Spleen (tissue), 11 donors: ENCODE data around the gene SCN9A. TPM values are rescaled to one million over a fixed set of nuclear protein-coding genes. Genes with fewer than 3 reads are reported as not detected.

Experiments
- DNase-seq: peaks from one replicate; pipeline ENCODE4 v3.0.0-alpha.2; 2020
- H3K27ac ChIP-seq, 8 donors: fragments of 200-600 bp; sonication (generic) in 7 of 8; 1 replicate in 4 of 8; 2 replicates in 4 of 8; pipeline versions ENCODE4 v1.5.0 to v1.8.0; 2016 to 2021; ENCODE audit warnings: inconsistent platforms in 4 of 8, mild to moderate bottlenecking in 4 of 8, moderate library complexity in 1 of 8
- H3K27me3 ChIP-seq, 7 donors: fragments of 200-600 bp; sonication (generic) in 6 of 7; replicated peaks in 1 of 7; 1 replicate in 4 of 7; 2 replicates in 3 of 7; pipeline versions ENCODE4 v1.5.0 to v1.8.0; 2016 to 2021; ENCODE audit warnings: inconsistent platforms in 3 of 7, mild to moderate bottlenecking in 1 of 7
- H3K36me3 ChIP-seq, 6 donors: fragments of 200-600 bp; sonication (generic) in 5 of 6; 1 replicate in 4 of 6; 2 replicates in 2 of 6; pipeline versions ENCODE4 v1.5.0 to v1.8.0; 2016 to 2021; ENCODE audit warnings: inconsistent platforms in 2 of 6
- H3K4me1 ChIP-seq, 6 donors: fragments of 200-600 bp; sonication (generic) in 5 of 6; 1 replicate in 3 of 6; 2 replicates in 3 of 6; pipeline versions ENCODE4 v1.5.0 to v1.8.0; 2016 to 2021; ENCODE audit warnings: inconsistent platforms in 3 of 6
- H3K4me3 ChIP-seq, 8 donors: fragments of 200-600 bp; sonication (generic) in 7 of 8; 1 replicate in 4 of 8; 2 replicates in 4 of 8; pipeline versions ENCODE4 v1.5.0 to v1.8.0; 2016 to 2021; ENCODE audit warnings: inconsistent platforms in 4 of 8, mild to moderate bottlenecking in 4 of 8, moderate library complexity in 2 of 8
- H3K9me3 ChIP-seq, 8 donors: fragments of 200-600 bp; sonication (generic) in 7 of 8; 1 replicate in 4 of 8; 2 replicates in 4 of 8; pipeline versions ENCODE4 v1.5.0 to v1.8.0; 2016 to 2021; ENCODE audit warnings: inconsistent platforms in 4 of 8
- POLR2A ChIP-seq, 3 donors: fragments of 450-650 bp; IDR thresholded peaks; one replicate each; pipeline ENCODE4 v1.5.1; 2017; ENCODE audit warnings: antibody characterized with exemption in 3 of 3, mild to moderate bottlenecking in 1 of 3
- POLR2AphosphoS5 ChIP-seq, 3 donors: sonication (generic); formaldehyde crosslinking; IDR thresholded peaks; one replicate each; pipeline ENCODE4 v1.5.1; 2017; ENCODE audit warnings: antibody characterized with exemption in 3 of 3
- WGBS, 5 donors: extraction: QIAGEN DNeasy Blood & Tissue Kit in 3 of 5; methylation state at CpG; one replicate each; pipeline versions ENCODE4 v1.1.5 to v1.1.7; 2013 to 2018; 5-methylcytosine and 5-hydroxymethylcytosine counted together
- intact Hi-C: fragments of 100-400 bp; cut with DNase I; formaldehyde crosslinking; loops from one replicate; pipeline ENCODE4 v1.15.0; 2023; ENCODE audit warnings: low total_unique reads
- polyA plus RNA-seq, 3 donors: library from polyadenylated mRNA; stranded (reverse); fragments of 200-250 nt; gene quantifications; one replicate each; pipeline ENCODE4 v1.2.1, GENCODE V29; 2013
- total RNA-seq, 7 donors: library from RNA; depleted of rRNA in 3 of 7; stranded (reverse); fragments of >200 nt in 3 of 7; fragmentation: NEBNext Ultra II Directional in 4 of 7; extraction: Animal tissue kit (Norgen Biotek cat#: 25700) in 4 of 7; gene quantifications; one replicate each; pipeline versions ENCODE4 v1.1.0 to v1.2.1, GENCODE V29; 2016 to 2021
- TF ChIP-seq, protein P1 (sequence below), 11 experiments: fragments of 200-600 bp in 7 of 11; fragments of 450-650 bp in 4 of 11; sonication (generic) in 4 of 11; IDR thresholded peaks in 8 of 11; conservative IDR thresholded peaks in 3 of 11; 1 replicate in 7 of 11; 2 replicates in 4 of 11; pipeline versions ENCODE4 v1.4.0 to v1.8.0; 2016 to 2021; ENCODE audit warnings: antibody characterized with exemption in 11 of 11, inconsistent platforms in 4 of 11, mild to moderate bottlenecking in 1 of 11
- donor health status: healthy with polysubstance abuse.
- donor health status: DM: no; HTN: no; CAD: no; lungs with moderate emphysema.
- donor health status: DM: no; HTN: no; CAD: no.
- donor health status: Bipolar disorder and iron deficiency.
- donor health status: healthy.
- donor health status: DM: no; HTN: no; CAD: no.
- donor health status: DM: yes; HTN: yes; CAD: no.

The SCN9A gene
- total and polyA plus RNA-seq, 10 donors = 0.76 to 27.9 (median 17.3) TPM

GRCh38 chr2:166338831-166339339 lies 36.9 kb downstream of the SCN9A start:
- WGBS, 5 donors = 71 to 80% (median 79%) methylated on average over 4 of the region's 4 CpGs
- Histone ChIP-seq H3K9me3 (no peaks in the 10 kb centered on the region), H3K4me1 (no peaks in the 10 kb centered on the region), H3K27ac (no peak overlapping the region), H3K36me3 (no peaks in the 10 kb centered on the region), H3K27me3 (no peaks in the 10 kb centered on the region), H3K4me3 (no peak overlapping the region)
- TF ChIP-seq POLR2AphosphoS5 (IDR thresholded peaks at IDR 0.05) (no peak), POLR2A (IDR thresholded peaks at IDR 0.05) (no peak)
- TF ChIP-seq, protein P1, sequence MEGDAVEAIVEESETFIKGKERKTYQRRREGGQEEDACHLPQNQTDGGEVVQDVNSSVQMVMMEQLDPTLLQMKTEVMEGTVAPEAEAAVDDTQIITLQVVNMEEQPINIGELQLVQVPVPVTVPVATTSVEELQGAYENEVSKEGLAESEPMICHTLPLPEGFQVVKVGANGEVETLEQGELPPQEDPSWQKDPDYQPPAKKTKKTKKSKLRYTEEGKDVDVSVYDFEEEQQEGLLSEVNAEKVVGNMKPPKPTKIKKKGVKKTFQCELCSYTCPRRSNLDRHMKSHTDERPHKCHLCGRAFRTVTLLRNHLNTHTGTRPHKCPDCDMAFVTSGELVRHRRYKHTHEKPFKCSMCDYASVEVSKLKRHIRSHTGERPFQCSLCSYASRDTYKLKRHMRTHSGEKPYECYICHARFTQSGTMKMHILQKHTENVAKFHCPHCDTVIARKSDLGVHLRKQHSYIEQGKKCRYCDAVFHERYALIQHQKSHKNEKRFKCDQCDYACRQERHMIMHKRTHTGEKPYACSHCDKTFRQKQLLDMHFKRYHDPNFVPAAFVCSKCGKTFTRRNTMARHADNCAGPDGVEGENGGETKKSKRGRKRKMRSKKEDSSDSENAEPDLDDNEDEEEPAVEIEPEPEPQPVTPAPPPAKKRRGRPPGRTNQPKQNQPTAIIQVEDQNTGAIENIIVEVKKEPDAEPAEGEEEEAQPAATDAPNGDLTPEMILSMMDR (IDR thresholded peaks at IDR 0.05 in 8 of 11, conservative IDR thresholded peaks at IDR 0.05 in 3 of 11) = no peak
- intact Hi-C loops = no loop called here
- DNase-seq = no peak

DNA sequence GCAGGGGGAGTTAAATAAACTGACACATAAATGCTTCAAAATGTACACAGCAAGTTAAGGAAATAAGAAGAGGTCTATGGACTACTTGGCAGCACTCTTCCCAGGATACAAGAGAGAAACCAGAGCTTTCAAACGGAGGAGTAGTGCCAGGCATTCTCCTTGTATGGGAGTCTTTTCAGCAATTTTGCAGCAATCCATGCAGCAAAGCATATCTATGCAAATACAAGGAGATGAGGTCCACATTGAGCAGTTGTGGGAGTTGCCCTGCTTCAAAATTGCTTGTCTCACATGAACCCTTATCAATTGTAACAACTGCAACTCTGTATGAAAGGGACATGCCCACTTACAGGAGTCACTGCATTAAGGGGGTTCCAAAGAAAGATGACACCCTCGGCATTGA lies 37.8 kb downstream of the SCN9A start:
- DNase-seq = no peak
- Histone ChIP-seq H3K4me1 (no peaks in the 10 kb centered on the region), H3K9me3 (no peaks in the 10 kb centered on the region), H3K27me3 (no peaks in the 10 kb centered on the region), H3K36me3 (no peaks in the 10 kb centered on the region), H3K4me3 (no peak overlapping the region), H3K27ac (no peak overlapping the region)
- 76 to 90% (median 82%) methylated on average over 2 of the region's 2 CpGs for WGBS, 5 donors
- intact Hi-C loops = no loop called here
- no peak for TF ChIP-seq POLR2AphosphoS5 (IDR thresholded peaks at IDR 0.05)
- TF ChIP-seq, protein P1 (IDR thresholded peaks at IDR 0.05 in 8 of 11, conservative IDR thresholded peaks at IDR 0.05 in 3 of 11) = no peak
- TF ChIP-seq POLR2A (IDR thresholded peaks at IDR 0.05) = no peak

DNA sequence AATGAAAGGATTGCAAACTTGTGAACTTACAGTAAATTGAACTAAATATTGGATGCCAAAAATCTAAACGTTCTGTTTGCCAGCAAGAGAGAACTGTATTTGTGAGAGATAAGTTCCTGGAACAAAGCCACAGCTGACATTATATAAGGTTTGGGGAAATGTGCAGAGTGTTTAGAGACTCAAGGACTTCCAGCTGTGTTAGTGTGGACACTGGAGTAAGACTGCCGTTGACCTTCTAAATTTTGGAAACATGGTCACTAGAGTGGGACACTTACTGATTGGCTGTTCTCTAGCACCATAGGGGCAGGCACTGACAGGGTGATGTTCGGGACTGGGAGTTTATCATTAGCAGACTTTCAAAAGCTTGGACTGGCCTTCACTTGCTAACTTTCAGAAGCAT lies 40.5 kb downstream of the SCN9A start:
- Histone ChIP-seq H3K36me3 (no peaks in the 10 kb centered on the region), H3K9me3 (no peaks in the 10 kb centered on the region), H3K27me3 (no peaks in the 10 kb centered on the region), H3K4me1 (no peaks in the 10 kb centered on the region), H3K27ac (peak overlapping the region in 1 of 8 donors; percentile 1), H3K4me3 (no peak overlapping the region)
- intact Hi-C loops = no loop called here
- 15 to 35% (median 21%) methylated on average over 3 of the region's 3 CpGs for WGBS, 5 donors
- DNase-seq = no peak
- no peak for TF ChIP-seq POLR2AphosphoS5 (IDR thresholded peaks at IDR 0.05)
- no peak for TF ChIP-seq POLR2A (IDR thresholded peaks at IDR 0.05)
- TF ChIP-seq, protein P1 (IDR thresholded peaks at IDR 0.05 in 8 of 11, conservative IDR thresholded peaks at IDR 0.05 in 3 of 11) = no peak

DNA sequence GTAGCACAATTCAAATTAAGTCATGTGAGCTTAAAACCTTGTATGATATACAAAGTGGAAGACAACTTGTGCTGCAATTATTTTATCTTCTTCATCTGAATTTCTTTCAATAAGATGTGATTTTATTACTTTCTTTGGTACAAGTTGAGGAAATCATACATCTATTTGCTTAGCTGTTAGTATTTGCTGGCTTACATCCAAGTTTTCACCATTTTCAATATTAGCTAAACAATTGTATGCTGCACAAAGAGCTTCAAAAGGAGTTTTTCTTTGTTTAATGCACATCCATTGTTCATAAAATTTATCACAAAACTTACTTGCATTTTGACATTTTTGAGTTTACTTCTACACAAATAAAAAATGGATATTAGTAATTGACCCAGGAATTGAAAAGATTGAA lies 40.9 kb downstream of the SCN9A start:
- intact Hi-C loops = no loop called here
- Histone ChIP-seq H3K4me1 (no peaks in the 10 kb centered on the region), H3K9me3 (no peaks in the 10 kb centered on the region), H3K27ac (no peak overlapping the region), H3K36me3 (no peaks in the 10 kb centered on the region), H3K4me3 (no peak overlapping the region), H3K27me3 (no peaks in the 10 kb centered on the region)
- TF ChIP-seq, protein P1 (IDR thresholded peaks at IDR 0.05 in 8 of 11, conservative IDR thresholded peaks at IDR 0.05 in 3 of 11) = no peak
- TF ChIP-seq POLR2A (IDR thresholded peaks at IDR 0.05) = no peak
- no peak for TF ChIP-seq POLR2AphosphoS5 (IDR thresholded peaks at IDR 0.05)
- no peak for DNase-seq
